Activated gamma-delta T cell treated with Interleukin-2 at 50 U/mL for 16 hours (primary cell): ENCODE data around the gene LGI4.

Experiments used
- DNase-seq: peaks from one replicate; pipeline ENCODE4 v3.0.0-alpha.2; 2020

The LGI4 gene

DNA sequence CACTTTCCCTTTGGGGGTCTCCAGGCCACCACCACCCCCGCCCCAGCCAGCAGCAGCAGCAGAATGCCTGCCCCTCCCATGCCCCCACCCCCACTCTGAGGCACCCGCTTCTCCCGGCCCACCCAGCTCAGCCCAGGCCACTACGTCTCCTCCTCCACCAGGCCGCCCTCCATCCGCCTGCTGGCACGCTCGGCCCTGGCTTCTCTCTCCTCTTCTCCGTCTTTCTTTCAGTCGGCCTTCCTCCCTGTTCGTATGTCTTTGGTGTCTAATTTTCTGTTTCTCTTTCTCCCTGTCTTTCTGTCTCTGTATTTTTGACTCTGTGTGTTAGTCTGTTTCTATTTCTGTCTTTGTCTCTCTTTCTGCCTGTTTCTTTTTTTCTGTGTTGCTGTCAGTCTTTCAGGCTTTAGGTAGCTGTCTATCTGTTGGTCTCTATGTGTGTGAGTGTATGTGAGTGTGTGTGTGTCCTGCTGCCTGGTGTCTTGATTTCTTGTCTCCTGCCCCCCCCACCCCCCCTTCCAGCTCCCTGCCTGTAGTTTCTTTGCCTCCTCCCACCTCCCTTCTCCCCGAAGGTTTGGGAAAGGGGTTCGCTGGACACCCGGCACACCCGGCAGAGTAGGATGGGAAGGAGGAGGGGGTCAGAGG is at the start of gene LGI4:
TSS of gene LGI4 (minus strand) at position 459 of the 642 bp plus-strand sequence. CDS start at position 80, 379 bp downstream.
- DNase-seq = no peak

DNA sequence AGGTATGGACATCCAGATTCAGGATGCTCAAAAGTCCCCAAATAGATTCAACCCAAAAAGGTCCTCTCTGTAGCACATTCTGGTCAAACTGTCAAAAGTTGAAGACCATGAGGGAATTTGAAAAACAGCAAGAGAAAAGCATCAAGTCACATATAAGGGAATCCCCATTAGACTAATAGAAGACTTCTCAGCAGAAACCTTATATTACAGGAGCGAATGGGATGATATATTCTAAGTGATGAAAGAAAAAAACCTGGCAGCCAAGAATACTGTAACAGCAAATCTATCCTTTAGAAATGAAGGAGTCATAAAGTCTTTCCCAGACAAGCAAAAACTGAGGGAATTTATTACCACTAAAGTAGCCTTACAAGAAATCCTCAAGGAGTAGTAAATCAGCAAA is 49.4 kb upstream of the LGI4 start:
- no peak for DNase-seq

DNA sequence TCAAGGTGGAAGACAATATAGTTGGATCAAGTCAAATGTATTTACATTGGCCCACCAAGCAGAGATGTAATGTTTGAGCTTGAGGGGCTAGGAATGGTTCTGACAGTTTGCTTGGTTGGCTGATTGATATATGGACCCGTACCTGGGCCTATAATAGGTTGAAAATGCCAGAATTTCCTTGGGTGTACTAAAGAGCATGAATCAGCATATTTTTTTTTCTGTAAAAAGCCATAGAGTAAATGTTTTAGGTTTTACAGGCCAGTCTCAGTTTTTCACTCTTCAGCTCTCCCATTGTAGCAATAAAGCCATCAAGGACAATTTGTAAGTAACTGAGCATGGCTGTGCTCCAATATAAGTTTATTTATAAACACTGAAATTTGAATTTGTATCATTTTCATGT is 46.5 kb upstream of the LGI4 start:
- DNase-seq = no peak

DNA sequence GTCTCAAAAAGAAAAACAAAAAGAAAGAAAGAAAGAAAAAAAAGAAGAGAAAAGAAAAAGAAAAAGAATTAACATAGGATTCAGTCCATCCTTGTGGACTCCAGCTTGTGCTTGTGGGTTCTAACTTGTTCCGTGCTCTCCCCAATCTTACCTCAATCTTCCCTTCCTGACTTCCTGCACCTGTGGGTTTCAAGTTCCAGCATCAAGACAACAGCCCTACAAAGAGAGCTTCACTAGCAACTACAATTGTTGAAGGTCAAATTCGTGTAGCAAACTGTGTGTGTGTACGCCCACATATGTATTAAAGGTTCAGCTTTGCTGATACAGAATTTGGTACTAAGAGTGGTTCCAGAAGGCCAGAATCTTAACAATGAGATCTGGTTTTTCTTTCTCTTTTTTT is 45.0 kb upstream of the LGI4 start:
- DNase-seq = no peak

DNA sequence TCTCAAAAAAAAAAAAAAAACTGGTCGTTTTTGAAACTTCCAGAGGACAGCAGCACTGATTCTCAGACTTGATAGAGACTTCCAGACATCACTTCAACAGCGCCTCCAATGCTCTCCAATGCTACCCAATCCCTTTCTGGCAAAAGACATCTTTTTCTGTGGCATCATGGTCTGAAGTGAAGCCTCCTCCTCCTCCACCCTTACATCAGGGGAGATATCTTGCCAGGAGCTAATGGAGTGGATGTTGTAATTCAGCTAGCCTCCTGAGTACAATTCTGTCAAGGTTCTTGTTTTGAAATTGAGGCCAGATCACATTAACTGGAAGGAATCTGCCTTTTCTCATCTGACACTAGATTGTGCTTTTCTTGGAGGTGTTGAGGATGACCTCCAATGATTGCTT is 43.8 kb upstream of the LGI4 start:
- DNase-seq = no peak

DNA sequence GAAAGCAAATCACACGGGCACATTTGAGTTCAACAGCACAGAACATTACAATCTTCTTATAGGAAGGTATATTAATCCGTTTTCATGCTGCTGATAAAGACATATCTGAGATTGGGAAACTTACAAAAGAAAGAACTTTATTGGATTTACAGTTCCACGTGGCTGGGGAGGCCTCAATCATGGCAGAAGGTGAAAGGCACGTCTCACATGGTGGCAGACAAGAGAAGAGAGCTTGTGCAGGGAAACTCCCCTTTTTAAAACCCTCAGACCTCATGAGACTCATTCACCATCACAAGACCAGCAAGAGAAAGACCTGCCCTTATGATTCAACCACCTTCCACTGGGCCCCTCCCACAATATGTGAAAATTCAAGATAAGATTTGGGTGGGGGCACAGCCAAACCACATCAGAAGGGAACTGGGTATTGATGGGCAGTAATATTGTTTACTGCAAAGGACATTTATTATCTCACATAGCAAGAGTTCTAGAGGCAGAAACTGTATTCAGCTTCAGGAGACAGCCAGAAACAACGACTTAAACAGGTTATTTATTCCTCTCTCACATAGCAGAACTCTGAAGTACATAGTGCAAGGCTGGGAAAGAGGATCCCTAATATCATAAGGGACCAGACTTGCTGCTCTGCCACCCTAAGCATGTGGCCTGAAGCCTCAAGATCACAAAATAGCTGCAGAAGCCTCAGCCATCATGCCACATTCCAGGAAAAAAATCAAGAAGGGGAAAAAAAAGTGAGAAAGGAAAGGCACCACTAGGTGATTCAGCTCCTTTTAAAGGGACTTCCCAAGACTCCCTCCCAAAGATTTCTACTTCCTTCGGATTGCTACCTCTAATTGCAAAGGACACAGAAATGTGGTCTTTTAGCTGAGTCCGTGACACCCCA is 42.8 kb upstream of the LGI4 start:
- DNase-seq = no peak

DNA sequence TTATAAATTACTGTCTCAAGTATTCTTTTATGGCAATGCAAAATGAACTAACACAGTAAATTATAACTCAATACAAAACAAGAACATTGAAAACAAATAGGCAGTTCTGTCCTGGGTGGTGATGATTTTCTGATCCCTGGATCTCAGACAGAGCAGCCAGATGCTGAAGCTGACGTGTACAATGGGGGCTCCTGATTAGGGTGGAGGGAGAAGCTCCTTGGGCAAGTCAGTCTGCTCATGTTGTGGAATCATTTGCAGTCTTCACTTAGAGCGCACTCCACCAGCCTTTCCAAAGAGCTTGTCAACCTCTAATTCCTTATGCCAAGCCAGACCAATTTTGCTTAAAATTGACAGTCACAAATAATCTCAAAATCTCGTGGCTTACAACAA is 41.3 kb upstream of the LGI4 start:
- DNase-seq = no peak

DNA sequence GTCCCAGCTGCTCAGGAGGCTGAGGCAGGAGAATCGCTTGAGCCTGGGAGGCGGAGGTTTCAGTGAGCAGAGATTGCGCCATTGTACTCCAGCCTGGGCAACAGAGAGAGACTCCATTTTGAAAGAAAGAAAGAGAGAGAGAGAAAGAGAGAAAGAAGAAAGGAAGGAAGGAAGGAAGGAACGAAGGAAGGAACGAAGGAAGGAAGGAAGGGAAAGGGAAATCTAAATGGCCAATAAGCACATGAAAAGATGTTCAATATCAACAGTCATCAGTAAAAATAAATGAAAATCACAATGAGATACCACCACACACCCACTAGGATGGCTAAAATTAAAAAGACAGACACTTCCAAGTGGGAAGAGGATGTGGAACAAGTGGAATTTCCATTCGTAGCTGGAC is 39.4 kb upstream of the LGI4 start:
- no peak for DNase-seq

DNA sequence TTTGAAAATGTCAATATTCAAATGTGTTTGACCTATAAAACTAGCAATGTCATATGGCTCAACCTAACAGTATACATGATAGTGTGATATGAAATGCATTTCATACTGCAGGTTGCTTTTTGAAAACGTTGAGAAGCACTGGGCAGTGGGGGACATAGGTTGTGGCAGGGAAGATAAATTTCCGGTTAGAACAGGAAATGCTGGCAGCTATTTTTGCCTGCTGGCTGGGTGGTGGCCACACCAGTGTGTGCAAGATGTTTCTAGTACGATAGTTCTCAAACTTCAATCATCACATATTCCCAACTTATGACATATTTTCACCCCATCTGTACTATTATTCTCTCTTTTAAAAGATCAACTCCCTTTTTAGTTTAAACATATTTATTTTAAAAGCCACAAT is 36.9 kb upstream of the LGI4 start:
- DNase-seq = no peak

DNA sequence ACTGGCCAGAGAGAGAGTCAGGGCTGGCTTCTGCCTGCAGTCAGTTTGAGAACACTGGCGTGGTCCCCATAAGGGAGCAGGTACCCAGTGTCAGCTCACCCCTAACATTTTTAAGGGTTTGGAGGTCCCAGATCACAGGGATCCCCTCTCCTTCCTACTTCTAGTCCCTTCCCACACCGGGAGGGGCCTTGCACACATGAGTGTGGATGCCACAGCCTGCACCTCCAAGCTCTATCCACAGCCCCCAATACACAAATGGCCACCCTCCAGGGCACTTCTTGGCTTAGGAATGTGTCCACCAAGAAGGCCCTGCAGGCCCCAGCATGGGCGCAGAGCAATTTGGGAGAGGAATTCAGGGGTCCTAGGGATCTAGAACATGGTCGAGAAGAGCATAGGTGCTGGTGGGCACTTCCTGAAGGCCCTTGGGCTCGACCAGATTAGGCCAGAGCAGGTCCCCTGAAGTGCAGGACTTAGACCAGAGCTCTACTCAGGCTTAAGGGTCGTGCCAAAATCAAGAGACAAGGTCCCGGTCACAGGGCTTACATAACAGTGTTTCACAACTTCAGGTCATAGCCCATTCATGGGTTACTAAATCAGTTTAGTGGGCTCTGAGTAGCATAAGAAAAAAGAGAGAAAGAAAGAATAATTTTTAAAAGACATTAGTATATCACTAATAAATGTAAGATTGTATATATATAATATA is 35.7 kb upstream of the LGI4 start:
- DNase-seq = no peak

DNA sequence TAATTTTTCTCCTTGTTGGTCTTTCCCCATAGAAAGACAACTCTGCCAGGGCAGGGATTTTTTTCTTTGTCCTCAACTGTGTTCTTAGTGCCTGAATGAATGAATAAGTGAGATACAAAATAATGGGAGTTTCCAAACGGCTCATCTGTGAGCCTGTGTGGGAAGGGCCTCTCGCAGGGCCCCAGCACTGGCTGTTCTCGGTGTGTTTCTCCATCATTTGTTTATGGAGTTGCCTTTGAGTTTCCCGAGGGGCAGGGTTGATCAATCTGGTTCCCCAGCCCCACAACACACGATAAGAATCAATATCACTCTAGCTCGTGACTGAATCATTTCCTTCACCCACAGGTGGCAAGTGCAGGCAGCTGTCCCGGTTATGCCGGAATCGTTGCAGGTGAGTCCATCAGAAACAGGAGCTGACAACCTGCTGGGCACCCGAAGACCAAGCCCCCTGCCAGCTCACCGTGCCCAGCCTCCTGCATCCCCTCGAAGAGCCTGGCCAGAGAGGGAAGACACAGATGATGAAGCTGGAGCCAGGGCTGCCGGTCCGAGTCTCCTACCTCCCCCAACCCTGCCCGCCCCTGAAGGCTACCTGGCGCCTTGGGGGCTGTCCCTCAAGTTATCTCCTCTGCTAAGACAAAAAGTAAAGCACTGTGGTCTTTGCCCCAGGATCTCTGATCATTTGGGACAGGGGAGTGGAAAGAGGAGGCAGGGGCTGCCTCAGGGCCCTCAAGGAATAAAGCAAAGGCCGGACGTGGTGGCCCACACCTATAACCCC is 34.5 kb upstream of the LGI4 start:
- no peak for DNase-seq

DNA sequence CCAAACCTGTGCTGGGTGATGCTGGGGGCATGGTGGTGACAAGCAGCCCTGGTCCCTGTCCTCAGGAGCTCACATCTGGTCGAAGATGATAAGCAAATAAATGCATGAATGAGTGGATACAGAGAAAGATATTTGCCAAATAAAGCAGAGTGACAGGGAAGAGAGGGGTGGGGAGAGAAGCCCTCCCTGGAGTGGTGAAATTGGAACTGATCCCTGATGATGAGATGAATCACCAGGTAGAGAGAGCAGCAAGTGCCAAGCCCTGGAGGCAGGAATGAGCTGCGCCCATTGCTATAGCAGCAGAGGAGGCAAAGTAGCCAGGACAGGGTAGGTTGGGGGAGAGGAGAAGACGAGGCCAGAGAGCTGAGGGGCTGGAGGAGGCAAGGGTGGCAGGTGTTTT is 33.3 kb upstream of the LGI4 start:
- no peak for DNase-seq

DNA sequence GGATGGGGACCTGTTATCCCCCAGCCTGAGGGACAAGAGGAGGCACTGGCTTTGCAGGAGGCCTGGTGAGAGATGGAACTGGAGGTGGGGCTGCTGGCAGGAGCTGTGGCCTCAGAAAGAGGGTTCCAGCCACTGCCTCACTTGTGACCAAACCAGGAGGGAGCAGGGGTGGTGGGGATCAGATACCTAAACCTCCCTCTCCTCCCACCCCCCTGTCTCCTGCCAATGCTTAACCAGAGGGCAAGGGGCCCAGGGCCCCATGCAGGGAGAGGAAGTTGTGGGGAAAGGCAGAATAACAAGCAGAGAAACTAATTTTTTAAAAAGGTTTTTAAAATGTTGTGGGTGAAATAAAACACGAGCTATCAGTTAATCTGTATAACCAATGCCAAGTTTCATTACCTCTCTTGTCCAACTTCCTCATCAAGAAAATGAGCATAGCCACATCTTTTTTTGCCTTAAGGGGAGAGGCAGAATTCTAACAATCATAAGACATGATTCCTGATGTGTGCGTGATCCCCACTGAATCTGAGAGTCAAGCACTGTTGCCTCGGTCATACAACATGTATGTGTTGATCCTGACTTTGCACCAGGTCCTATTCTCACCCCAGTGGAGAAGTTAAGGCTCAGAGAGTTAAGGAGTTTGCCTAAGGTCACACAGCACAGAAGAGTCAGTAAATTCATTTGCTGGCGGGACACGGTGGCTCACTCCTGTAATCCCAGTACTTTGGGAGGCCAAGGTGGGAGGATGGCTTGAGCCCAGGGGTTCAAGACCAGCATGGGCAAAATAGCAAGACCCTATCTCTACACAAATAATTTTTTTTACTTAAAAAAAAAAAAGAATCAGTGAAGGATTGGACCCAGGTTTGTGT is 32.6 kb upstream of the LGI4 start:
- no peak for DNase-seq

DNA sequence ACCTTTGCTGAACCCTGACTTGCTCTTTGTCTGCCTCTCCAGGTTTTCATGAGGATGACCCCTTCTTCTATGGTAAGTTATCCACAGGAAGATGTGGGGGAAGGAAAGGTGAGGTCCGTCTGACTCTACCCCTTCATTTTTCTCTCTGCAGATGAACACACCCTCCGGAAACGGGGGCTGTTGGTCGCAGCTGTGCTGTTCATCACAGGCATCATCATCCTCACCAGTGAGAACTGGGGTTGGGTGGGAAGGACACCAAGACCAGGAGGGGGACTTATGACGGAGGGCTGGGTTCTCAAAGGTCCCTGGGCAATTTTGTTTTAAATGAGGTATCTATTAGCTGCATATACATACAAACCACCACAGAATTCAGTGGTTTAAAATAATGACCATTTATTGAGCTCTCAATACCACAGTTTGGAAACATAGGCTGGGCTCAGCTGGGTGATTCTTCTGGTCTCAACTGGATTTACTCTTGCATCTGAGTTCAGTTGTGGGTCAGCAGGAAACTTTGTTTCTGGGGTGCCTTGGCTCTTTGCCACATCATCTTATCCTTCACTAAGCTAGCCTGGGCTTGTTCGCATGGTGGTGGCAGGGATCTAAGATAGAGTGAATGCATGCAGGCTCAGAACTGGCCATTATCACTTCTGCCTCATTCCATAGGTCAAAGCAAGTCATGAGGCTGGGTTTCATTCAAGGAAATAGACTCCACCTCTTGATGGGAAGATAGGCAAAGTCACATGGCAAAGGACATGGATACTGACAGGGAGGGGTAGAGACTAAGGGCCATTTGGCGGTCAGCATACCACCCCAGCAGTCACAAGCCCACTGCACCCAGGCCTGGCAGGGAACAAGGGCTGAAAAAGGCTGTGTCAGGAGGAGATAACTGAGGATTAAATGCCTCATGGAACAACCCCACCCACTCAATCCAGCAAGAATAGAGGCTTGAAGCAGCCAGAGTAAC is 31.5 kb upstream of the LGI4 start:
- no peak for DNase-seq

DNA sequence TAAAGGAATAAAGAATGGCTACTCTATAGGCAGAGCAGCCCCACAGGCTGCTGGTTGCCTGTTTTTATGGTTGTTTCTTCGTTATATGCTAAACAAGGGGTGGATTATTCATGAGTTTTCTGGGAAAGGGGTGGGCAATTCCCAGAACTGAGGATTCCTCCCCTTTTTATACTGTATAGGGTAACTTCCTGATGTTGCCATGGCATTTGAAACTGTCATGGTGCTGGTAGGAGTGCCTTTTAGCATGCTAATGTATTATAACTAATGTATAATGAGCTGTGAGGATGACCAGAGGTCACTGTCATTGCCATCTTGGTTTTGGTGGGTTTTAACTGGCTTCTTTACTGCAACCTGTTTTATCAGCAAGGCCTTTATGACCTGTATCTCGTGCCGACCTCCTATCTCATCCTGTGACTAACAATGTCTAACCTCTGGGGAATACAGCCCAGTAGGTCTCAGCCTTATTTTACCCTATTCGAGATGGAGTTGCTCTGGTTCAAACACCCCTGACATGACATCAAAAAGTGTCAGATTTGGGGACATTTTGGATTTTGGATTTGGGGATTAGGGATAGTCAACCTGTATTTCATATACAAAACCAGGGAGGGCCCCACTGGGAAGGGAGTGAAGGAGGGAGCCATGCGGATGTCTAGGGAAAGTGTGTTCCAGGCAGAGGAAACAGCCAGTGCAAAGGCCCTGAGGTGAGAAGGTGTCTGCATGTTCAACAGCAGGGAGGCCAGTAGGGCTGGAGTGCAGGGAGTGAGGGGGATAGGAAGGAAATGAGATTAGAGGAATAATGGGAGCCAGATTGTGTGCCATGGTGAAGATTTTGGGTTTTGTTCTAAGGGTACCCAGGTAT is 30.6 kb upstream of the LGI4 start:
- DNase-seq = no peak

DNA sequence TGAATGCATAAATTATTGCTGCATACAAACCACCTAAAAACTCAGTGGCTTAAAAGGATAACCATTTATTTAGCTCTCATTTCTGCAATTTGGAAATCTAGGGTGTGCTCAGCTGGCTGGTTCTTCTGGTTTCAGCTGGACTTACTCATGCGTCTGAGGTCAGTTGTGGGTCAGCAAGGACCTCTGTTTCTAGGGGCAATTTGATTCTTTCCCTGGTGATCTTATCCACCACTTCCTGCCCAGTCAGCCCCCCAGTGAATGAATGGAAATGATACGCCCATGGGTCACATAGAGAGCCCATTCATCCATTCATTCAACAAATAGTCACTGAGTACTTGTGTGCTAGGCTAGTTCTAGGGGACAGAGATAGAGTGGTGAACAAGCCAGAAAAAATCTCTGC is 29.6 kb upstream of the LGI4 start:
- no peak for DNase-seq

DNA sequence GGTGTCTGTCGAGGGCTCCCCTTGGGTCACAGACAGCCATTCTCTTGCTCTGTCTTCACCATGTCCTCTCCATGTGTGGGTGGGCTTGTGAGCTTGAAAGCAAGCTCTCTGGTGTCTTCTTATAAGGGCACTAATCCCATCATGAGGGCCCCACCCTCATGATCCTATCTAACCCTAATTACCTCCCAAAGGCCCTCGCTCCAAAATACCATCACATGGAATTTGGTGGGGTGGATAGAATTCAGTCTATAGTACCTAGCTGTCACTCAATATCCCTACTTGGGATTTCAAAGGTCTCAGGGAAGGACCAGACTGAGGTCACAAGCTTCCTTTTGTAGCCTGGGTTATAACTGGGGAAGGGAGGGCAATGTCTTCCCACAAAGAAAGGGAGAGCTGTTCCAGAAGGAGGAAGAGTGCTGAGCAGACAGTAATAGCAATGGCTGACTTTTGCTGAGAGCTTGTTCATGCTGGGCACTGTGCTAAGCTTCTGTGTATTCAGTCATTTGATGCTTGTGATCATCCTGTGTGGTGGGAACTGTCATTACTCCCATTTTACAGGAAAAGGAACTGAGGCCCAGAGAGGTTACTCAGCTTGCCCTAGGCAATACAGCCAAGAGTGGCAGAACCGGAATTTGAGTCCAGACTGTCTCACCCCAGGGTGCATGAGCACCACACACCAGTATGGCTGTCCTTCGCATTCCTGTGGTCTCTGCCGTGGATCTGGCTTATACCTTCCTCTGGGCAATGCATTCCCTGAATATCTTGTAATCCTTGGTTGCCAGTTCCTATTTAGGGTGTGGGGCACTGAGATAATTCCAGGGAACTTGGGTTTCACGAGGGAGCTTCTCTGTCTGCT is 27.8 kb upstream of the LGI4 start:
- DNase-seq = no peak

DNA sequence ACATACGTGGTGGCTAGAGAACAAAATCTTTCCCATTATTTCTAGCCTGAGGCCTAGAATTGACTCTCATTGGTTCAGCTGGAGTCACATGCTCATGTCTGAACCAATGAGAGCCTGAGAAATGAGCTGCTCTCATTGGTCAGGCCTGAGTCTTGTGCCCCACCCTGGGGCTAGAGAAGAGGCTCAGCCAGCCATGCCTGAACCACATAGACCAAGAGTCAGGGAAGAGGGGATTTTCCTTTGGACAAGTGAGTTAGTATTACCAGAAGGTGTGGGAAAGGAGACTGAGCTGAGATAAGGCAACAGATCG is 26.5 kb upstream of the LGI4 start:
- no peak for DNase-seq
